Heart right ventricle (tissue), 16 donors: Measurements from ENCODE around the gene UST. TPM values are rescaled to one million over a fixed set of nuclear protein-coding genes. Genes with fewer than 3 reads are reported as not detected.
"Not testable (repeated sequence)": the region's sequence is repeated elsewhere in the genome, so short reads cannot be mapped to it uniquely, and the experiment has no call there.

Experiments
- ATAC-seq, 8 donors: fragments of 200-7000 bp; cut with Tn5 transposase; one replicate each; pipeline ENCODE4 v1.9.1; 2020; ENCODE audit warnings: mild to moderate bottlenecking in 8 of 8, moderate library complexity in 8 of 8, moderate number of reproducible peaks in 1 of 8
- DNase-seq, 2 donors: peaks; one replicate each; pipeline ENCODE4 v3.0.0-alpha.2; 2020
- H3K27ac ChIP-seq, 10 donors: fragments of 200-600 bp; sonication (generic) in 2 of 10; one replicate each; pipeline versions ENCODE4 v1.5.0 to v1.8.0; 2020 to 2022; ENCODE audit warnings: mild to moderate bottlenecking in 3 of 10
- H3K27me3 ChIP-seq, 7 donors: fragments of 200-600 bp; one replicate each; pipeline ENCODE4 v1.8.0; 2021 to 2022; ENCODE audit warnings: mild to moderate bottlenecking in 2 of 7
- H3K36me3 ChIP-seq, 9 donors: fragments of 200-600 bp; sonication (generic) in 1 of 9; one replicate each; pipeline versions ENCODE4 v1.5.0 to v1.8.0; 2020 to 2022; ENCODE audit warnings: mild to moderate bottlenecking in 2 of 9
- H3K4me1 ChIP-seq, 9 donors: fragments of 200-600 bp; sonication (generic) in 1 of 9; one replicate each; pipeline versions ENCODE4 v1.5.0 to v1.8.0; 2020 to 2022; ENCODE audit warnings: mild to moderate bottlenecking in 4 of 9
- H3K4me3 ChIP-seq, 10 donors: fragments of 200-600 bp; sonication (generic) in 2 of 10; one replicate each; pipeline versions ENCODE4 v1.5.0 to v1.8.0; 2020 to 2022; ENCODE audit warnings: mild to moderate bottlenecking in 7 of 10, moderate library complexity in 2 of 10
- H3K9me3 ChIP-seq, 11 donors: fragments of 200-600 bp in 10 of 11; sonication (generic) in 2 of 11; one replicate each; pipeline versions ENCODE4 v1.5.0 to v1.8.0; 2013 to 2022; ENCODE audit warnings: mild to moderate bottlenecking in 2 of 11, control low read depth in 1 of 11, moderate library complexity in 1 of 11
- CTCF ChIP-seq, 9 donors: fragments of 200-600 bp; sonication (generic) in 2 of 9; IDR thresholded peaks; one replicate each; pipeline versions ENCODE4 v1.5.0 to v1.8.0; 2021 to 2022; ENCODE audit warnings: antibody characterized with exemption in 9 of 9, mild to moderate bottlenecking in 5 of 9, moderate library complexity in 1 of 9
- WGBS, 2 donors: extraction: QIAGEN DNeasy Blood & Tissue Kit; methylation state at CpG; one replicate each; pipeline ENCODE4 v1.1.7; 2013; ENCODE audit warnings: inconsistent platforms in 1 of 2; 5-methylcytosine and 5-hydroxymethylcytosine counted together
- intact Hi-C, 10 donors: fragments of 100-400 bp; cut with DNase I; formaldehyde crosslinking; loops; one replicate each; pipeline versions ENCODE4 v1.11.1 to v1.14.2; 2022
- polyA plus RNA-seq, 2 donors: library from polyadenylated mRNA; stranded (reverse); fragments of 200-250 nt; gene quantifications; one replicate each; pipeline ENCODE4 v1.2.3, GENCODE V29; 2013
- total RNA-seq, 10 donors: library from RNA; stranded (reverse); fragmentation: NEBNext Ultra II Directional in 3 of 10; extraction: Animal tissue kit (Norgen Biotek cat#: 25700) in 3 of 10; gene quantifications; one replicate each; pipeline versions ENCODE4 v1.2.1 to v1.2.4, GENCODE V29; 2021 to 2023
- donor health status: Arrhythmogenic right ventricular cardiomyopathy.
- donor health status: ischemic (EF 13 %, LVEDD 7.1; RV severe dilation, severe dysfunction).
- donor health status: healthy with polysubstance abuse.
- donor health status: DM: no; HTN: yes; CAD: no.
- donor health status: DM: no; HTN: no; CAD: no.
- donor health status: ischemic (EF 25% LVEDD 6.9; RV normal size, moderate dysfunction).
- donor health status: ischemic (EF 25% LVEDD 5.7; RV mildly dilated, moderate dysfunction).
- donor health status: healthy.
- donor health status: DM: yes; HTN: yes; CAD: no.
- donor health status: Ischemic cardiomyopathy.
- donor health status: ischemic (EF 35%, LVEDD 5.7; RV mildly dilated, moderate dysfunction).
- donor health status: nonischemic (EF 11% LVEDD 7.7; RV severe dilation, severe dysfunction).
- donor health status: DM: yes; HTN: yes; CAD: no.
- donor health status: PGD.
- donor health status: ischemic (EF 29% LVEDD 5.4; RV normal size, mild dysfunction).
- donor health status: nonischemic (EF 23%, LVEDD 6.1; RV moderate dilation, normal function).

Gene UST
- total and polyA plus RNA-seq, 12 donors = 1.6 to 4.1 (median 2.3) TPM

DNA sequence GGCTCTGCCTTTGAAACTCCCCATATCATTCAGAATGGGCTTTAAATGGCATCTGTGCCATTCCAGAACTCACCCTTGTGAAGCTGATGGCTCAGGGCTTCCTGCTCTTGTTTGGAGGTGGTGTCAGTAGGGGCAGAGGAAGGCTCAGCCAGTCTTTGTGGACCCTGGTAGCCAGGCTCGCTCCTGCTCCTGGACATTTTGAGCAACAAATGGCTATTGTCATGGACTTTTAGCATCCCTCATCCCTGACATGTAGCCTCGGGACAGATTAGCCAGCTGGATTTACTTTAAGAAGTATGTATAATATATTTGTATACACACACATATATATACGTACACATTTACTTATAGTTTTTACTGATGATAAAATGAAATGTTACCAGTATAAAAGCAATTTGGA is 104.1 kb downstream of the UST start:
- no peak for TF ChIP-seq CTCF (IDR thresholded peaks at IDR 0.05)
- Histone ChIP-seq H3K4me1 (peaks cover 0 to 13% (median 3%) of the 10 kb centered on the region in 9 donors), H3K36me3 (no peaks in the 10 kb centered on the region), H3K9me3 (no peaks in the 10 kb centered on the region), H3K4me3 (no peak overlapping the region), H3K27me3 (no peaks in the 10 kb centered on the region), H3K27ac (no peak overlapping the region)
- DNase-seq (no peak), ATAC-seq (no peak)
- WGBS, 2 donors = 89 to 97% methylated on average over 3 of the region's 3 CpGs
- intact Hi-C loops = no loop called here

- no peaks in the 10 kb centered on the region for H3K9me3 ChIP-seq
- ATAC-seq (no peak), DNase-seq (no peak)
- peaks cover 0 to 13% (median 3%) of the 10 kb centered on the region in 9 donors for H3K4me1 ChIP-seq
- intact Hi-C loops = no loop called here
- 73 to 82% methylated on average over 16 of the region's 16 CpGs for WGBS, 2 donors
- H3K36me3 ChIP-seq = no peaks in the 10 kb centered on the region
- H3K4me3 ChIP-seq = no peak overlapping the region
- no peak overlapping the region for H3K27ac ChIP-seq
- no peak for TF ChIP-seq CTCF (IDR thresholded peaks at IDR 0.05)
- H3K27me3 ChIP-seq = no peaks in the 10 kb centered on the region
These were observed 105.1 kb downstream of the UST start for GRCh38 chr6:148851683-148852556.

GRCh38 chr6:148852688-148853087 is 105.9 kb downstream of the UST start:
- no peaks in the 10 kb centered on the region for H3K36me3 ChIP-seq
- H3K9me3 ChIP-seq = no peaks in the 10 kb centered on the region
- ATAC-seq (no peak), DNase-seq (no peak)
- WGBS, 2 donors = 87 to 90% methylated on average over 6 of the region's 6 CpGs
- peaks cover 0 to 5% (median 2%) of the 10 kb centered on the region in 9 donors for H3K4me1 ChIP-seq
- TF ChIP-seq CTCF (IDR thresholded peaks at IDR 0.05) = no peak
- no peaks in the 10 kb centered on the region for H3K27me3 ChIP-seq
- no peak overlapping the region for H3K27ac ChIP-seq
- intact Hi-C loops = no loop called here
- H3K4me3 ChIP-seq = no peak overlapping the region

- ATAC-seq = not testable (repeated sequence)
- 90 to 95% methylated on average over 3 of the region's 3 CpGs for WGBS, 2 donors
These were observed 106.3 kb downstream of the UST start for GRCh38 chr6:148853113-148853512.

GRCh38 chr6:148854096-148854495 is 107.3 kb downstream of the UST start:
- no peaks in the 10 kb centered on the region for H3K27me3 ChIP-seq
- 54 to 67% methylated on average over 5 of the region's 5 CpGs for WGBS, 2 donors
- no peak for DNase-seq
- H3K4me3 ChIP-seq = no peak overlapping the region
- H3K36me3 ChIP-seq = no peaks in the 10 kb centered on the region
- intact Hi-C loops = no loop called here
- H3K4me1 ChIP-seq = no peaks in the 10 kb centered on the region
- no peak overlapping the region for H3K27ac ChIP-seq
- no peak for TF ChIP-seq CTCF (IDR thresholded peaks at IDR 0.05)
- ATAC-seq = no peak
- no peaks in the 10 kb centered on the region for H3K9me3 ChIP-seq

More at GRCh38 chr6:148853113-148853512, 106.3 kb downstream of the UST start:
- H3K9me3 ChIP-seq, H3K4me3 ChIP-seq, DNase-seq, H3K27me3 ChIP-seq, H3K36me3 ChIP-seq, intact Hi-C loops, H3K4me1 ChIP-seq, H3K27ac ChIP-seq: not testable (repeated sequence)
